ENCODE measurements around the gene ARHGAP9.
A peak's percentile ranks its signal among the peaks of the same experiment; 100 is the strongest.
"Not testable (repeated sequence)": the region's sequence is repeated elsewhere in the genome, so short reads cannot be mapped to it uniquely, and the experiment has no call there.

ARHGAP9 gene

DNA sequence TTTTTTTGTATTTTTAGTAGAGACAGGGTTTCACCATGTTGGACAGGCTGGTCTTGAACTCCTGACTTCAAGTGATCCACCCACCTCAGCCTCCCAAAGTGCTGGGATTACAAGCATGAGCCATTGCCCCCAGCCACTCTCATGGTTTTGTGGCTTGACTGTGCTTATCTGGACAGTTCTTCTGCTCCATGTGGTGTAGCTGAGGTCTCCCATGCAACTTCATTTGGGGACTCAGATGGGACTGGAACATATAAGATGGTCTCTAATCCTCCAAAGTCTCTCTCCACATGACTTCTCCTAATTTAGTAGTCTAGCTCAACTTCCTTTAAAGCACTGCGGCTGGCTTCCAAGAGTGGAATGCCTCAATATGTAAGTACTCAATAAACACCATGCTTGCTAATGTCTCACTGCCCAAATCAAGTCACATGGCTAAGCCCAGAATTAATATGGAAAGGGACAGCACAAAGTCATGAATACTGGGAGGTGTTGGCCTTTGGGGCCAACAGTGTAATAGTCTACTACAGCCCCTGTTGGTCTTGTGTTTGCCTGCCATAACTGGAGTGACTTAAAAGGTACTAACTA is 37.7 kb downstream of the ARHGAP9 start:
- no peaks in the 10 kb centered on the region for H3K4me1 ChIP-seq (ENCODE audit: control insufficient read depth in 5 of 5, insufficient read depth in 5 of 5, low read length in 5 of 5)
- H3K9ac ChIP-seq (ENCODE audit: low read length in 5 of 5) = no peak overlapping the region
- H3K36me3 ChIP-seq (ENCODE audit: control insufficient read depth in 5 of 5, insufficient read depth in 5 of 5, low read length in 5 of 5) = no peaks in the 10 kb centered on the region
- H3K9me3 ChIP-seq (ENCODE audit: control insufficient read depth in 5 of 5, low read length in 5 of 5) = peaks cover 0 to 8% (median 0%) of the 10 kb centered on the region in 5 donors
- H3K4me3 ChIP-seq (ENCODE audit: low read depth in 1 of 5, low read length in 5 of 5) = no peak overlapping the region
- H3K27me3 ChIP-seq (ENCODE audit: control insufficient read depth in 5 of 5, insufficient read depth in 4 of 5, low read length in 5 of 5) = no peaks in the 10 kb centered on the region
- no peak overlapping the region for H3K27ac ChIP-seq (ENCODE audit: low read depth, low read length)

DNA sequence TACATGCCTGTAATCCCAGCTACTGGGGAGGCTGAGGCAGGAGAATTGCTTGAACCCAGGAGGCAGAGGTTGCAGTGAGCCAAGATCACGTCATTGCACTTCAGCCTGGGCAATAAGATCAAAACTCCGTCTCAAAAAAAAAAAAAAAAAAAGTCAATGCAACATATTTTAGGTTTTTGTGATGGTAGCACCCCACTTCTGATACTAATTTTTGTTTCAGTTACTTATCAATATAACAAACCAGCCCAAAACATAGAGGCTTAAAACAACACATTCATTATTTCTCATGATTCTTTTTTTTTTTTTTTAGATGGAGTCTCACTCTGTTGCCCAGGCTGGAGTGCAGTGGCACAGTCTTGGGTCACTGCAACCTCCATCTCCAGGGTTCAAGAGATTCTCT is 38.3 kb downstream of the ARHGAP9 start:
- not testable (repeated sequence) for H3K27me3 ChIP-seq (ENCODE audit: control insufficient read depth in 5 of 5, insufficient read depth in 4 of 5, low read length in 5 of 5); H3K4me3 ChIP-seq (ENCODE audit: low read depth in 1 of 5, low read length in 5 of 5); H3K4me1 ChIP-seq (ENCODE audit: control insufficient read depth in 5 of 5, insufficient read depth in 5 of 5, low read length in 5 of 5); H3K27ac ChIP-seq (ENCODE audit: low read depth, low read length); H3K9me3 ChIP-seq (ENCODE audit: control insufficient read depth in 5 of 5, low read length in 5 of 5); H3K36me3 ChIP-seq (ENCODE audit: control insufficient read depth in 5 of 5, insufficient read depth in 5 of 5, low read length in 5 of 5); H3K9ac ChIP-seq (ENCODE audit: low read length in 5 of 5)

DNA sequence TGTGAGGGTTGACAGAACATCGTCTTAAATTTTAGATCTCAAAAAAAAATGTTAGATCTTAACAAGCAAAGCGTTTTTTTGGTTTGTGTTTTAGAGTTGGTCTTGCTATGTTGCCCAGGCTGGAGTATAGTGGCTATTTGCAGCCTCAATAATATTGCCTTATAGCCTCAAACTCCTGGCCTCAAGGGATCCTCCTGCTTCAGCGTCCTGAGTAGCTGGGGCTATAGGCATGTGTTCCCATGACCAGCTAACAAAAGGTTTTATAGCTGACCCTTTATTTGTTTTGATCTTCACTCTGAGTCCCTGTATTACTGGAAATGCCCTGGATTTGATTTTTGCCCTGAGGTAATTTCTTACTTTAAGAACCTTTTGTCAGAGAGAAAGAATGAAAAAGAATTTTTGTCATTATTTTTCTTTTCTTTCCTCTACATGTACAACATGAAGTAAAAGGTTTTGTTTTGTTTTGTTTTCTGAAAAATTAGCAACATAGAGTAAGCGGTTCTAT is 39.9 kb downstream of the ARHGAP9 start:
- Histone ChIP-seq H3K4me1 (ENCODE audit: control insufficient read depth in 5 of 5, insufficient read depth in 5 of 5, low read length in 5 of 5) (no peaks in the 10 kb centered on the region), H3K9ac (ENCODE audit: low read length in 5 of 5) (no peak overlapping the region), H3K36me3 (ENCODE audit: control insufficient read depth in 5 of 5, insufficient read depth in 5 of 5, low read length in 5 of 5) (no peaks in the 10 kb centered on the region), H3K27ac (ENCODE audit: low read depth, low read length) (no peak overlapping the region), H3K9me3 (ENCODE audit: control insufficient read depth in 5 of 5, low read length in 5 of 5) (peaks cover 0 to 8% (median 0%) of the 10 kb centered on the region in 5 donors), H3K4me3 (ENCODE audit: low read depth in 1 of 5, low read length in 5 of 5) (no peak overlapping the region), H3K27me3 (ENCODE audit: control insufficient read depth in 5 of 5, insufficient read depth in 4 of 5, low read length in 5 of 5) (no peaks in the 10 kb centered on the region)

DNA sequence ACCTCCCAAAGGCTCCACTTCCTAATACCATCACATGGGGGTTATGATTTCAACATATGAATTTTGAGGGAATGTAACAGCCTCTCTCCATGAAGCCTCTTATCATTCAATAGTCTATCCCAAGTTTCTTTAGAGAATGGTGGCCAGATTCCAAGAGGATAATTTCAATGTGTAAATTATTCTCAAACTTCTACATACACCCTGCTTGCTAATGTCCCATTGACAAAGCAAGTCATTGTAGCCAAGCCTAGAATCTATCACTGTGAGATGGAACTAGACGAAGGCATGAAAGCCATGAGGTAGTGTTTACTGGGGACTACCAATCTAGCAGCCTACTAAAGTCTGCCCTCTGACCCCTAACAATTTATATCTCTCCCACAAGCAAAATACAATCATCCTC is 41.3 kb downstream of the ARHGAP9 start:
- Histone ChIP-seq H3K9ac (ENCODE audit: low read length in 5 of 5) (no peak overlapping the region), H3K27me3 (ENCODE audit: control insufficient read depth in 5 of 5, insufficient read depth in 4 of 5, low read length in 5 of 5) (no peaks in the 10 kb centered on the region), H3K4me1 (ENCODE audit: control insufficient read depth in 5 of 5, insufficient read depth in 5 of 5, low read length in 5 of 5) (no peaks in the 10 kb centered on the region), H3K9me3 (ENCODE audit: control insufficient read depth in 5 of 5, low read length in 5 of 5) (peaks cover 0 to 8% (median 0%) of the 10 kb centered on the region in 5 donors), H3K36me3 (ENCODE audit: control insufficient read depth in 5 of 5, insufficient read depth in 5 of 5, low read length in 5 of 5) (no peaks in the 10 kb centered on the region), H3K27ac (ENCODE audit: low read depth, low read length) (no peak overlapping the region), H3K4me3 (ENCODE audit: low read depth in 1 of 5, low read length in 5 of 5) (no peak overlapping the region)

DNA sequence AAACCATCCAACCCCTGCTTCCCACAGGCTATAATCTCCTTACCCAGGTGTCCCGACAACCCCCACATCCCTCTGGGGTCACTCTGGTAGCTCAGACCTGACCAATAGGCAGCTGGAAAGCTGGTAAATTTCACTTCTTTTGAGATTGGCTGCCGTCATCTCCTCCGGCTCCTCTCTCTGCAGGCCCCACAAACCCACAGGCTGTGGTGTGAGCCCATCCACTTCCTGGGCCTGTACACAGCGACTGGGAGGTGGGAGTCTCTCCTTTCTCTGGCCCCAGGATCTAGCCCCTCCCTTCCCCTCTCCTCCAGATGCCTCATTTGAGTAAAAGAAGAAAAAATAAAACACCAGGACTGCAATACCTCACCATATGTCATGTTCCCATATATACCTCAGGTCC is 44.4 kb downstream of the ARHGAP9 start:
- Histone ChIP-seq H3K4me1 (ENCODE audit: control insufficient read depth in 5 of 5, insufficient read depth in 5 of 5, low read length in 5 of 5) (peaks cover 0 to 6% (median 4%) of the 10 kb centered on the region in 5 donors), H3K4me3 (ENCODE audit: low read depth in 1 of 5, low read length in 5 of 5) (no peak overlapping the region), H3K9me3 (ENCODE audit: control insufficient read depth in 5 of 5, low read length in 5 of 5) (no peaks in the 10 kb centered on the region), H3K36me3 (ENCODE audit: control insufficient read depth in 5 of 5, insufficient read depth in 5 of 5, low read length in 5 of 5) (no peaks in the 10 kb centered on the region), H3K27ac (ENCODE audit: low read depth, low read length) (no peak overlapping the region), H3K9ac (ENCODE audit: low read length in 5 of 5) (no peak overlapping the region), H3K27me3 (ENCODE audit: control insufficient read depth in 5 of 5, insufficient read depth in 4 of 5, low read length in 5 of 5) (no peaks in the 10 kb centered on the region)

DNA sequence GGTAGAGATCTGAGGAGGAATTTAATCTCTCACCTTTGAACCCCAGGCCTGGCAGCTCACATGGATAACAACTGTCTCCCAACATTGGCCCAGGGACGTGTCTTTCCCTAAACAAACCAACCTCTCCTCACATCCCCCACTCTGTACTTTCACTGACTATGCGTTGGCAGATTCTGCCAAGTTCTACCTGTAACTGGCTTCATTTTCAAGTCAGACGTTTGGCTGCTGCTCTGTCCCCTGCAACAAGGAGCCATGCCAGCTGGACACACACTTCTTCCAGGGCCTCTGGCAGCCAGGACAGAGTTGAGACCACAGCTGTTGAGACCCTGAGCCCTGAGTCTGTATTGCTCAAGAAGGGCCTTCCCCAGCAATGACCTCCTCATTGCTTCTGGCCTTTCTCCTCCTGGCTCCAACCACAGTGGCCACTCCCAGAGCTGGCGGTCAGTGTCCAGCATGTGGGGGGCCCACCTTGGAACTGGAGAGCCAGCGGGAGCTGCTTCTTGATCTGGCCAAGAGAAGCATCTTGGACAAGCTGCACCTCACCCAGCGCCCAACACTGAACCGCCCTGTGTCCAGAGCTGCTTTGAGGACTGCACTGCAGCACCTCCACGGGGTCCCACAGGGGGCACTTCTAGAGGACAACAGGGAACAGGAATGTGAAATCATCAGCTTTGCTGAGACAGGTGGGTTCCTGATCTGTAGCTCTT is 45.0 kb downstream of the ARHGAP9 start, which contains the start of gene INHBC:
INHBC (plus strand) TSS at position 268 of the 707 bp plus-strand sequence; CDS start at position 371, 103 bp downstream.
- no peak within 1 kb of the TSS for H3K27ac ChIP-seq (ENCODE audit: low read depth, low read length)
- H3K4me1 ChIP-seq (ENCODE audit: control insufficient read depth in 5 of 5, insufficient read depth in 5 of 5, low read length in 5 of 5) = peaks cover 2 to 11% (median 8%) of the 10 kb centered on the region in 5 donors
- H3K9ac ChIP-seq (ENCODE audit: low read length in 5 of 5) = no peak within 1 kb of the TSS
- no peaks in the 10 kb centered on the region for H3K9me3 ChIP-seq (ENCODE audit: control insufficient read depth in 5 of 5, low read length in 5 of 5)
- H3K4me3 ChIP-seq (ENCODE audit: low read depth in 1 of 5, low read length in 5 of 5) = no peak within 1 kb of the TSS
- H3K27me3 ChIP-seq (ENCODE audit: control insufficient read depth in 5 of 5, insufficient read depth in 4 of 5, low read length in 5 of 5) = no peaks in the 10 kb centered on the region
- no peaks in the 10 kb centered on the region for H3K36me3 ChIP-seq (ENCODE audit: control insufficient read depth in 5 of 5, insufficient read depth in 5 of 5, low read length in 5 of 5)

DNA sequence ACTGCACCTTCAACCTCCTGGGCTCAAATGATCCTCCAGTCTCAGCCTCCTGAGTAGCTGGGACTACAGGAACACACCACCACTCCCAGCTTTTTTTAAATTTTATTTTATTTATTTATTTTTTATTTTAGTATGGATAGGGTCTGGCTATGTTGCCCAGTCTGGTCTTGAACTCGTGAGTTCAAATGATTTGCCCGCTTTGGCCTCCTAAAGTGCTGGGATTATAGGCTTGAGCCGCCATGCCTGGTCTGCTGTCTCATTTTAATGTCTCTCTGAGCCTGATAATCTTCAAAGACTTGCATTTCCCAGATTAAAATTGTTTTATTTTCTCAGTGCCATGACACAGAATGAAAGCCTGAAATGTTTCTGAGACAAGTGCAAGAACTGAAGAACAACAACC is 46.3 kb downstream of the ARHGAP9 start:
- Histone ChIP-seq H3K4me3 (ENCODE audit: low read depth in 1 of 5, low read length in 5 of 5) (no peak overlapping the region), H3K27ac (ENCODE audit: low read depth, low read length) (no peak overlapping the region), H3K36me3 (ENCODE audit: control insufficient read depth in 5 of 5, insufficient read depth in 5 of 5, low read length in 5 of 5) (no peaks in the 10 kb centered on the region), H3K9me3 (ENCODE audit: control insufficient read depth in 5 of 5, low read length in 5 of 5) (no peaks in the 10 kb centered on the region), H3K27me3 (ENCODE audit: control insufficient read depth in 5 of 5, insufficient read depth in 4 of 5, low read length in 5 of 5) (no peaks in the 10 kb centered on the region), H3K4me1 (ENCODE audit: control insufficient read depth in 5 of 5, insufficient read depth in 5 of 5, low read length in 5 of 5) (peaks cover 2 to 16% (median 13%) of the 10 kb centered on the region in 5 donors), H3K9ac (ENCODE audit: low read length in 5 of 5) (no peak overlapping the region)

DNA sequence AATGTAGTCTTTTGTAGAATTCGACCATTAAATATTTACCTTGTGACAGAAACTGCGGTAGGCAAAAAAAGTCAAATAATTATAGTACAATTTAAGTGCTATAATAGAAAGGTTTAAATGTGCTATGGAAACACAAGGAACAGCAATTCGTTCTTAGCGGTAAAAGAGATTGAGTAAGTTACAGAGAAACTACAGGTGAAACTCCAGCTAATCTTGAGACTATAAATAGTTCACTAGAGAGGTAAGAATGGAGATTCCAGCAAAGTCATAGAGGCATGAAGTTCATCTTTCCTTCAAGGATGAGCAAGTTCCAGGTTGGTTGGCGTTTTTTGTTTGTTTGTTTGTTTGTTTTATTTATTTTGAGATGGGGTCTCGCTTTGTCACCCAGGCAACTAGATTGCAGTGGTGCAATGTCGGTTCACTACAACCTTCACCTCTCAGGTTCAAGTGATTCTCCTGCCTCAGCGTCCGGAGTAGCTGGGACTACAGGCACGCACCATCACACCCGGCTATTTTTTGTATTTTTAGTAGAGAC is 47.9 kb downstream of the ARHGAP9 start:
- peaks cover 2 to 16% (median 13%) of the 10 kb centered on the region in 5 donors for H3K4me1 ChIP-seq (ENCODE audit: control insufficient read depth in 5 of 5, insufficient read depth in 5 of 5, low read length in 5 of 5)
- no peaks in the 10 kb centered on the region for H3K27me3 ChIP-seq (ENCODE audit: control insufficient read depth in 5 of 5, insufficient read depth in 4 of 5, low read length in 5 of 5)
- H3K36me3 ChIP-seq (ENCODE audit: control insufficient read depth in 5 of 5, insufficient read depth in 5 of 5, low read length in 5 of 5) = no peaks in the 10 kb centered on the region
- peak overlapping the region; percentile 68 to 82 (median 75) for H3K4me3 ChIP-seq (ENCODE audit: low read depth in 1 of 5, low read length in 5 of 5)
- H3K27ac ChIP-seq (ENCODE audit: low read depth, low read length) = peak overlapping the region; percentile 91
- H3K9ac ChIP-seq (ENCODE audit: low read length in 5 of 5) = peak overlapping the region; percentile 69 to 93 (median 84)
- H3K9me3 ChIP-seq (ENCODE audit: control insufficient read depth in 5 of 5, low read length in 5 of 5) = no peaks in the 10 kb centered on the region

DNA sequence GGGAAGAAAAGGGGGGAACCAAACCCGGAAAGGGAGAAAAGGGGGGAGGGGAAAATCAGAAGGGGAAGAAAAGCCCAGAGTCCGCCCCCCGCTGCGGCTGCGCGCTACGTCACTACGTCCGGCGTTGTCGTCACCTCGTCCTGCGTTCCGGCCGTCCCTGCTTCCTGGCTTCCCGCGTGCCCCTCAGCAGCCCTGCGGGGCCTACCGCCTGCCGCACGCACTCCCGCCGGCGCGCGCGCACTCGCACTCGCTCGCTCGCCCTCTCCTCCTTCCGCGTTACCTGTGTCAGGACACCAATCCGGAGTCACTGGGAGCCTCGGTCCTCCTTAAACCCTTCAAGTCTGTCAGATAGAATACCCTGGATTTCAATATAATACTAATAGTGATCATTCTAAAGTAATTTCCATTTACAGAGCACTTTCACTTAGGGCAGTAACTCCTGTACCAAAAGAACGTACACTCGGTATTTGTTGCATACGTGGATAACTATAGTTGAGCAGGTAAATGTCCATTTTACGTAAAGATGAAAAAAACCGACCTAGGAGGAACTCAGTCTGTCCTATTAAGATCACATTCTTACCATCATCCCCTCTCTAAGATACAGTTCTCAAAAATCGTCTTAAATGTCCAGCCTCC is 48.6 kb downstream of the ARHGAP9 start, which contains the start of gene R3HDM2:
R3HDM2 (minus strand) TSS at position 113 of the 636 bp plus-strand sequence. CDS start 120,615 bp downstream, outside the sequence.
- Histone ChIP-seq H3K4me3 (ENCODE audit: low read depth in 1 of 5, low read length in 5 of 5) (peak within 1 kb of the TSS; percentile 75 to 84 (median 78)), H3K9me3 (ENCODE audit: control insufficient read depth in 5 of 5, low read length in 5 of 5) (no peaks in the 10 kb centered on the region), H3K9ac (ENCODE audit: low read length in 5 of 5) (peak within 1 kb of the TSS; percentile 88 to 96 (median 93)), H3K27ac (ENCODE audit: low read depth, low read length) (peak within 1 kb of the TSS; percentile 97), H3K4me1 (ENCODE audit: control insufficient read depth in 5 of 5, insufficient read depth in 5 of 5, low read length in 5 of 5) (peaks cover 2 to 16% (median 13%) of the 10 kb centered on the region in 5 donors), H3K36me3 (ENCODE audit: control insufficient read depth in 5 of 5, insufficient read depth in 5 of 5, low read length in 5 of 5) (no peaks in the 10 kb centered on the region), H3K27me3 (ENCODE audit: control insufficient read depth in 5 of 5, insufficient read depth in 4 of 5, low read length in 5 of 5) (no peaks in the 10 kb centered on the region)

Data from subcutaneous abdominal adipose tissue (tissue), 5 donors.